Ishikawa (cell line): ENCODE measurements around the gene MC1R.

Source experiments
- CEBPB ChIP-seq: IDR thresholded peaks from 2 replicates; pipeline ENCODE4 v1.6.1; 2012
- CREB1 ChIP-seq: IDR thresholded peaks from 2 replicates; pipeline ENCODE4 v1.6.1; 2012; ENCODE audit warnings: low read depth
- EGR1 ChIP-seq: IDR thresholded peaks from 2 replicates; pipeline ENCODE4 v1.6.1; 2012
- EP300 ChIP-seq: IDR thresholded peaks from 2 replicates; pipeline ENCODE4 v1.6.1; 2012; ENCODE audit warnings: borderline replicate concordance
- FOXM1 ChIP-seq: IDR thresholded peaks from 2 replicates; pipeline ENCODE4 v1.6.1; 2012; ENCODE audit warnings: low read depth, borderline replicate concordance
- MAX ChIP-seq: IDR thresholded peaks from 2 replicates; pipeline ENCODE4 v1.6.1; 2012
- NFIC ChIP-seq: IDR thresholded peaks from 2 replicates; pipeline ENCODE4 v1.6.1; 2012
- RAD21 ChIP-seq: IDR thresholded peaks from 2 replicates; pipeline ENCODE4 v1.6.1; 2012; ENCODE audit warnings: low read depth
- REST ChIP-seq: IDR thresholded peaks from 2 replicates; pipeline ENCODE4 v1.6.1; 2012; ENCODE audit warnings: low read depth, mild to moderate bottlenecking
- TAF1 ChIP-seq: IDR thresholded peaks from 2 replicates; pipeline ENCODE4 v1.6.1; 2012; ENCODE audit warnings: low read depth, mild to moderate bottlenecking
- TCF12 ChIP-seq: IDR thresholded peaks from 2 replicates; pipeline ENCODE4 v1.6.1; 2012; ENCODE audit warnings: low read depth
- TEAD4 ChIP-seq: IDR thresholded peaks from 2 replicates; pipeline ENCODE4 v1.6.1; 2012
- USF1 ChIP-seq: IDR thresholded peaks from 2 replicates; pipeline ENCODE4 v1.6.1; 2012
- YY1 ChIP-seq: IDR thresholded peaks from 2 replicates; pipeline ENCODE4 v1.6.1; 2012; ENCODE audit warnings: low read depth
- ZBTB7A ChIP-seq: IDR thresholded peaks from 2 replicates; pipeline ENCODE4 v1.6.1; 2012; ENCODE audit warnings: low read depth

The MC1R gene

GRCh38 chr16:89920723-89921122 is 2.1 kb downstream of the MC1R start:
- TF ChIP-seq EP300 (no peak), ZBTB7A (no peak), EGR1 (no peak), MAX (no peak), CREB1 (no peak), TCF12 (no peak), RAD21 (no peak), NFIC (no peak), USF1 (no peak), CEBPB (no peak), YY1 (no peak), REST (no peak), TEAD4 (no peak), FOXM1 (no peak), TAF1 (no peak)

- TF ChIP-seq EP300 = no peak
- TF ChIP-seq CREB1 = no peak
- no peak for TF ChIP-seq NFIC
- TF ChIP-seq REST = no peak
- no peak for TF ChIP-seq TCF12
- no peak for TF ChIP-seq FOXM1
- no peak for TF ChIP-seq ZBTB7A
- TF ChIP-seq TAF1 = no peak
- no peak for TF ChIP-seq USF1
- TF ChIP-seq MAX = no peak
- TF ChIP-seq TEAD4 = no peak
- no peak for TF ChIP-seq RAD21
- no peak for TF ChIP-seq CEBPB
- no peak for TF ChIP-seq YY1
These were observed 2.6 kb downstream of the MC1R start for GRCh38 chr16:89921131-89921701.

GRCh38 chr16:89921702-89922476 is 3.2 kb downstream of the MC1R start:
- TF ChIP-seq USF1 (no peak), EP300 (no peak), ZBTB7A (peak; percentile 41; the same call in 1 of the 2 replicates)

GRCh38 chr16:89922477-89922883 is 3.8 kb downstream of the MC1R start:
- TF ChIP-seq EGR1 = no peak
- no peak for TF ChIP-seq YY1
- no peak for TF ChIP-seq MAX
- TF ChIP-seq TCF12 = peak; percentile 26; the same call in 1 of the 2 replicates

GRCh38 chr16:89922884-89923639 is 4.4 kb downstream of the MC1R start, which contains the start of gene TUBB3:
TSS of gene TUBB3 (plus strand) at chr16:89923342. CDS start at chr16:89923402, 60 bp downstream.
- TF ChIP-seq ZBTB7A (peak; percentile 73), TAF1 (peak; percentile 20; the same call in 1 of the 2 replicates), MAX (peak; percentile 5; the same call in 1 of the 2 replicates), CREB1 (no peak; the same call in 1 of the 2 replicates)
